ENCODE measurements around the gene WRAP73.
"Not testable (repeated sequence)": the region's sequence is repeated elsewhere in the genome, so short reads cannot be mapped to it uniquely, and the experiment has no call there.

Gene WRAP73

GRCh38 chr1:3593745-3594144 is 56.2 kb downstream of the WRAP73 start:
- DNase-seq, result no peak

- no peak for DNase-seq
These were observed 56.6 kb downstream of the WRAP73 start for GRCh38 chr1:3593334-3593733.

GRCh38 chr1:3590951-3591865 is 58.7 kb downstream of the WRAP73 start:
- no peak for DNase-seq

GRCh38 chr1:3590139-3590763 is 59.7 kb downstream of the WRAP73 start:
- DNase-seq, result no peak

GRCh38 chr1:3588395-3588794 is 61.5 kb downstream of the WRAP73 start:
- DNase-seq, result no peak

- DNase-seq, result no peak
These were observed 62.7 kb downstream of the WRAP73 start for GRCh38 chr1:3586986-3587759.

- no peak for DNase-seq
These were observed 63.8 kb downstream of the WRAP73 start for GRCh38 chr1:3585940-3586568.

GRCh38 chr1:3585353-3585868 is 64.5 kb downstream of the WRAP73 start:
- not testable (repeated sequence) for DNase-seq

GRCh38 chr1:3584915-3585314 is 65.0 kb downstream of the WRAP73 start:
- DNase-seq, result no peak

- not testable (repeated sequence) for DNase-seq
These were observed 66.2 kb downstream of the WRAP73 start for GRCh38 chr1:3583751-3584150.

- no peak for DNase-seq
These were observed 68.4 kb downstream of the WRAP73 start for GRCh38 chr1:3581296-3582036.
